Left forelimb (tissue), 1 donor: ENCODE data around the gene SLC44A4.
"Not testable (repeated sequence)": the region's sequence is repeated elsewhere in the genome, so short reads cannot be mapped to it uniquely, and the experiment has no call there.

Experiments used
- DNase-seq: peaks from one replicate; pipeline ENCODE4 v3.0.0-alpha.2; 2018; ENCODE audit warnings: low spot score

SLC44A4 gene

GRCh38 chr6:31878726-31879125, at the start of gene SLC44A4:
TSS of gene SLC44A4 (minus strand) at chr6:31878997. CDS start at chr6:31878980, 17 bp downstream.
- DNase-seq: no peak

GRCh38 chr6:31928672-31928939, 49.8 kb upstream of the SLC44A4 start:
- no peak for DNase-seq

- no peak for DNase-seq
Observed at GRCh38 chr6:31927863-31928671, 49.3 kb upstream of the SLC44A4 start.

GRCh38 chr6:31927242-31927862, 48.6 kb upstream of the SLC44A4 start, which contains the start of gene C2:
TSS of gene C2 (plus strand) at chr6:31927717. CDS start at chr6:31927753, 36 bp downstream.
- no peak for DNase-seq

GRCh38 chr6:31922942-31923341, 44.1 kb upstream of the SLC44A4 start:
- DNase-seq: no peak

GRCh38 chr6:31920811-31921210, 42.0 kb upstream of the SLC44A4 start:
- DNase-seq: no peak

GRCh38 chr6:31919624-31920303, 41.0 kb upstream of the SLC44A4 start:
- DNase-seq: no peak

GRCh38 chr6:31918069-31918720, 39.4 kb upstream of the SLC44A4 start:
- DNase-seq: no peak

GRCh38 chr6:31915756-31916155, 37.0 kb upstream of the SLC44A4 start:
- no peak for DNase-seq

- DNase-seq: no peak
Observed at GRCh38 chr6:31915351-31915750, 36.6 kb upstream of the SLC44A4 start.

- no peak for DNase-seq
Observed at GRCh38 chr6:31911826-31912585, 33.2 kb upstream of the SLC44A4 start.

GRCh38 chr6:31909298-31909697, 30.5 kb upstream of the SLC44A4 start:
- DNase-seq: not testable (repeated sequence)

- no peak for DNase-seq
Observed at GRCh38 chr6:31908791-31909190, 30.0 kb upstream of the SLC44A4 start.

GRCh38 chr6:31908255-31908654, 29.5 kb upstream of the SLC44A4 start:
- DNase-seq: not testable (repeated sequence)

GRCh38 chr6:31907158-31907813, 28.5 kb upstream of the SLC44A4 start:
- no peak for DNase-seq

GRCh38 chr6:31906727-31907126, 27.9 kb upstream of the SLC44A4 start:
- not testable (repeated sequence) for DNase-seq

GRCh38 chr6:31906122-31906521, 27.3 kb upstream of the SLC44A4 start:
- no peak for DNase-seq

GRCh38 chr6:31905041-31905440, 26.2 kb upstream of the SLC44A4 start:
- no peak for DNase-seq

GRCh38 chr6:31903957-31904356, 25.2 kb upstream of the SLC44A4 start:
- no peak for DNase-seq

- DNase-seq: peak; percentile 96
Observed at GRCh38 chr6:31901953-31902643, 23.3 kb upstream of the SLC44A4 start, which contains the start of gene ZBTB12. TSS of gene ZBTB12 (minus strand) at chr6:31902086. CDS start at chr6:31901305, 781 bp downstream.
